ENCODE results near the gene EPRS1. TPM values are rescaled to one million over a fixed set of nuclear protein-coding genes. Genes with fewer than 3 reads are reported as not detected.

Gene EPRS1
- total and polyA plus RNA-seq, 2 of the 13 experiments (the other 11 are each of a cell fraction or from before 2014, with no cell fraction given) = 86.1 to 124 TPM

DNA sequence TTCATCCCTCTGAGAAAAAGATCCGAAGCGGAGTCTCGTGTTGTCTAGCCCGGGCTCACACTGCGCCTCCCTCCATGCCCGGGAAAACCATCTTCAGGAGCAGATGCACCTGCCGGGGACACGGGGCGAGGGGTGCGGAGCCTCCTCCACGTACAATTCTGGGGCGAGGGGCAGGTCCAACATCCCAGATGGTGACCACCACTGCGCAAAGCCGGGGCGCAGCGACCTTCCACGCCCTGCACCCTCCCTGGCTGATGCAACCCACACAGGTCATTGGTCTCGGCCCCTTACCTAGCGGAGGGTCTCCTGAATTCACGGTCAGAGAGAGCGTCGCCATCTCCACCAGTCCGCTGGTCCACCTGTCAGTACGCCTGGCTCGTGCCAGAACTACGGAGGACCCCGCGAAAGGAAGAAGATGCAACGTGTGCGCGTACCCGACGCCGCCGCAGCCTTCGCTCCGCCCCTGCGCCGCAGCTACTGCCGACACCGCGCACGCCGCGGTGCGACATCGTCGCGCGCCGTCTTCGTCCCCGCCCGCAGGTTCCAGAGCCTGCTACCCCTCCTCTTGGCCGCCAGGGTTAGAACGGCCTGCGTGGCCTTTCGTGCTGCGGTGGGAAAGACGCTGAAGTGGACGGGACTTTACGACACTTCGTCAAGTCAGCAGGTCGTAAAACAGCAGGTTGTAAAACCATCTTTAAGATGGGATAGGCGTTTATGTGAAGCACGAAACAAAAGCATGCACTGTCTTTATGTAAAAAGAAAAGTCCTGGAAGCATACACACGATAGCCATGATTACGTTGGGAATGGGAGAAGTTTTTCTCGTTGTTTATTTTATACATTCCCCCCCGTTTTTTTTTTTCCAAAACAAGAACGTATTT is at the start of gene EPRS1 (continued):
- TF ChIP-seq CREM (IDR thresholded peaks at IDR 0.05) (peak; percentile 73), CREM (CRISPR knock-in tag; IDR thresholded peaks at IDR 0.05) (peak; percentile 60; the same call in 1 of the 2 replicates), ZFYVE20 (CRISPR knock-in tag; IDR thresholded peaks at IDR 0.05; ENCODE audit: borderline replicate concordance, low read depth) (no peak), HNF1A (IDR thresholded peaks at IDR 0.05; ENCODE audit: low read depth) (no peak), HNF1A (CRISPR knock-in tag; IDR thresholded peaks at IDR 0.05; ENCODE audit: borderline replicate concordance) (peak; percentile 40; the same call in 1 of the 2 replicates), KLF12 (CRISPR knock-in tag; IDR thresholded peaks at IDR 0.05; ENCODE audit: borderline replicate concordance) (no peak), ZNF790 (CRISPR knock-in tag; IDR thresholded peaks at IDR 0.05; ENCODE audit: borderline replicate concordance) (0 out of 2 replicates have a peak, but pooled peaks have one; percentile 23), ZMYM2 (CRISPR knock-in tag; IDR thresholded peaks at IDR 0.05) (peak; percentile 77), SKI (IDR thresholded peaks at IDR 0.05; ENCODE audit: partially characterized antibody) (peak; percentile 76), KLF15 (CRISPR knock-in tag; IDR thresholded peaks at IDR 0.05; ENCODE audit: borderline replicate concordance) (no peak; the same call in 1 of the 2 replicates), IRF1 (CRISPR knock-in tag; IDR thresholded peaks at IDR 0.05; ENCODE audit: low read depth) (no peak), NR2F1 (CRISPR knock-in tag; IDR thresholded peaks at IDR 0.05) (no peak), HOXD1 (CRISPR knock-in tag; IDR thresholded peaks at IDR 0.05) (peak; percentile 62; the same call in 1 of the 2 replicates), ZNF572 (CRISPR knock-in tag; IDR thresholded peaks at IDR 0.05) (peak; percentile 77; the same call in 1 of the 2 replicates), HHEX (CRISPR knock-in tag; IDR thresholded peaks at IDR 0.05) (no peak), ZNF205 (CRISPR knock-in tag; IDR thresholded peaks at IDR 0.05) (peak; percentile 75; the same call in 1 of the 2 replicates), SMC3 (IDR thresholded peaks at IDR 0.05; ENCODE audit: low read length) (no peak), ZNF781 (CRISPR knock-in tag; IDR thresholded peaks at IDR 0.05; ENCODE audit: borderline replicate concordance, not compliant biosample characterization) (peak; percentile 55), MYNN (CRISPR knock-in tag; IDR thresholded peaks at IDR 0.05; ENCODE audit: low read depth) (no peak)
